CD1c-positive myeloid dendritic cell (primary cell): Measurements from ENCODE around the gene ABTB1.

ENCODE experiments used
- DNase-seq: peaks from one replicate; pipeline ENCODE4 v3.0.0-alpha.2; 2016; ENCODE audit errors: extremely low spot score

Gene ABTB1

GRCh38 chr3:127672429-127673190, at the start of gene ABTB1:
TSS of gene ABTB1 (plus strand) at chr3:127672952. CDS start at chr3:127673026, 74 bp downstream.
- peak; percentile 89 for DNase-seq

- no peak for DNase-seq
Measured at GRCh38 chr3:127624063-127624462, 48.7 kb upstream of the ABTB1 start.

- no peak for DNase-seq
Measured at GRCh38 chr3:127625821-127626220, 46.9 kb upstream of the ABTB1 start.

GRCh38 chr3:127628426-127628787, 44.3 kb upstream of the ABTB1 start:
- DNase-seq: no peak

- DNase-seq: peak; percentile 59
Measured at GRCh38 chr3:127628788-127629466, 43.8 kb upstream of the ABTB1 start, which contains the start of gene PODXL2. TSS of gene PODXL2 (plus strand) at chr3:127629185. CDS start at chr3:127629220, 35 bp downstream.

- peak; percentile 34 for DNase-seq
Measured at GRCh38 chr3:127629467-127630403, 43.0 kb upstream of the ABTB1 start.

- DNase-seq: no peak
Measured at GRCh38 chr3:127630811-127631714, 41.7 kb upstream of the ABTB1 start.

GRCh38 chr3:127632035-127632820, 40.5 kb upstream of the ABTB1 start:
- no peak for DNase-seq

GRCh38 chr3:127634653-127635052, 38.1 kb upstream of the ABTB1 start:
- DNase-seq: no peak

GRCh38 chr3:127637546-127637945, 35.2 kb upstream of the ABTB1 start:
- no peak for DNase-seq

GRCh38 chr3:127637971-127638370, 34.8 kb upstream of the ABTB1 start:
- no peak for DNase-seq

- no peak for DNase-seq
Measured at GRCh38 chr3:127639173-127640041, 33.3 kb upstream of the ABTB1 start.

- no peak for DNase-seq
Measured at GRCh38 chr3:127640042-127640355, 32.8 kb upstream of the ABTB1 start.

GRCh38 chr3:127644641-127645370, 27.9 kb upstream of the ABTB1 start:
- no peak for DNase-seq

GRCh38 chr3:127645371-127646015, 27.3 kb upstream of the ABTB1 start:
- no peak for DNase-seq

GRCh38 chr3:127646501-127647046, 26.2 kb upstream of the ABTB1 start:
- no peak for DNase-seq

GRCh38 chr3:127647166-127647844, 25.4 kb upstream of the ABTB1 start:
- DNase-seq: no peak
